DMS79 (cell line): ENCODE results near the gene FAM90A26.
"Not testable (repeated sequence)": the region's sequence is repeated elsewhere in the genome, so short reads cannot be mapped to it uniquely, and the experiment has no call there.

Experiments
- DNase-seq: peaks from one replicate; lab custom pipeline; 2025; lab: John Stamatoyannopoulos, UW

Gene FAM90A26

GRCh38 chr4:9160046-9160445 is 10.2 kb upstream of the FAM90A26 start:
- DNase-seq: not testable (repeated sequence)

- DNase-seq: not testable (repeated sequence)
Observed at GRCh38 chr4:9165990-9166389, 4.2 kb upstream of the FAM90A26 start.

DNA sequence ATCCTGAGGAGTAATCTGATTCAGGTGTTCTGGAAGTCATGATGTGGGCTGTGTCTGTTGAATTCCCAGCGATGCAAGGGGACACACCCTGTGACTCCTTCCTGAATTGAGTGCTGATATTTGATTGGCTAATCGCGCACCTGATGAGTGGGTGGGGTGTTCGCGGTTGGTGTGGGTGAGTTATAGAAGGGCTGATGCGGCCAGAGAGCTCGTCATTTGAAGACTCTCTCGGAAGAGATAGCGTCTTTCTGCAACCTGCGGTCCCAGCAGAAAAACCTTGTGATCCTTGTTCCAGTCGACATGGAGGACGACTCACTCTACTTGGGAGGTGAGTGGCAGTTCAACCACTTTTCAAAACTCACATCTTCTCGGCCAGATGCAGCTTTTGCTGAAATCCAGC is 40.1 kb downstream of the FAM90A26 start, which contains the start of gene USP17L10:
TSS of gene USP17L10 (plus strand) at position 301 of the 400 bp plus-strand sequence. CDS start at position 301, 0 bp downstream.
- not testable (repeated sequence) for DNase-seq

GRCh38 chr4:9214701-9215100 is 44.5 kb downstream of the FAM90A26 start:
- DNase-seq: not testable (repeated sequence)

DNA sequence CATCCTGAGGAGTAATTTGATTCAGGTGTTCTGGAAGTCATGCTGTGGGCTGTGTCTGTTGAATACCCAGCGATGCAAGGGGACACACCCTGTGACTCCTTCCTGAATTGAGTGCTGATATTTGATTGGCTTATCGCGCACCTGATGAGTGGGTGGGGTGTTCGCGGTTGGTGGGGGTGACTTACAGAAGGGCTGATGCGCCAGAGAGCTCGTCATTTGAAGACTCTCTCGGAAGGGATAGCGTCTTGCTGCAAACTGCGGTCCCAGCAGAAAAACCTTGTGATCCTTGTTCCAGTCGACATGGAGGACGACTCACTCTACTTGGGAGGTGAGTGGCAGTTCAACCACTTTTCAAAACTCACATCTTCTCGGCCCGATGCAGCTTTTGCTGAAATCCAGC is 44.9 kb downstream of the FAM90A26 start, which contains the start of gene USP17L11:
TSS of gene USP17L11 (plus strand) at position 301 of the 400 bp plus-strand sequence. CDS start at position 301, 0 bp downstream.
- DNase-seq: not testable (repeated sequence)

DNA sequence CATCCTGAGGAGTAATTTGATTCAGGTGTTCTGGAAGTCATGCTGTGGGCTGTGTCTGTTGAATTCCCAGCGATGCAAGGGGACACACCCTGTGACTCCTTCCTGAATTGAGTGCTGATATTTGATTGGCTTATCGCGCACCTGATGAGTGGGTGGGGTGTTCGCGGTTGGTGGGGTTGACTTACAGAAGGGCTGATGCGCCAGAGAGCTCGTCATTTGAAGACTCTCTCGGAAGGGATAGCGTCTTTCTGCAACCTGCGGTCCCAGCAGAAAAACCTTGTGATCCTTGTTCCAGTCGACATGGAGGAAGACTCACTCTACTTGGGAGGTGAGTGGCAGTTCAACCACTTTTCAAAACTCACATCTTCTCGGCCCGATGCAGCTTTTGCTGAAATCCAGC is 49.6 kb downstream of the FAM90A26 start, which contains the start of gene USP17L12:
TSS of gene USP17L12 (plus strand) at position 301 of the 400 bp plus-strand sequence. CDS start at position 301, 0 bp downstream.
- DNase-seq: not testable (repeated sequence)

DNA sequence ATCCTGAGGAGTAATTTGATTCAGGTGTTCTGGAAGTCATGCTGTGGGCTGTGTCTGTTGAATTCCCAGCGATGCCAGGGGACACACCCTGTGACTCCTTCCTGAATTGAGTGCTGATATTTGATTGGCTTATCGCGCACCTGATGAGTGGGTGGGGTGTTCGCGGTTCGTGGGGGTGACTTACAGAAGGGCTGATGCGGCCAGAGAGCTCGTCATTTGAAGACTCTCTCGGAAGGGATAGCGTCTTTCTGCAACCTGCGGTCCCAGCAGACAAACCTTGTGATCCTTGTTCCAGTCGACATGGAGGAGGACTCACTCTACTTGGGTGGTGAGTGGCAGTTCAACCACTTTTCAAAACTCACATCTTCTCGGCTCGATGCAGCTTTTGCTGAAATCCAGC is 54.4 kb downstream of the FAM90A26 start, which contains the start of gene USP17L13:
TSS of gene USP17L13 (plus strand) at position 301 of the 400 bp plus-strand sequence. CDS start at position 301, 0 bp downstream.
- not testable (repeated sequence) for DNase-seq
